H4 (cell line): Measurements from ENCODE around the gene GRID2. TPM values are rescaled to one million over a fixed set of nuclear protein-coding genes. Genes with fewer than 3 reads are reported as not detected.
"Not testable (repeated sequence)": the region's sequence is repeated elsewhere in the genome, so short reads cannot be mapped to it uniquely, and the experiment has no call there.

Experiments
- DNase-seq: peaks from one replicate; pipeline ENCODE4 v3.0.0-alpha.2; 2015; ENCODE audit warnings: low spot score
- total RNA-seq: library from RNA; depleted of rRNA; stranded (reverse); fragments of >200 nt; shearing (Covaris generic); gene quantifications from 2 replicates; pipeline ENCODE4 v1.2.3, GENCODE V29; 2014

GRID2 gene
- total RNA-seq, 1 experiment from 2014 or later = 0.72 TPM

DNA sequence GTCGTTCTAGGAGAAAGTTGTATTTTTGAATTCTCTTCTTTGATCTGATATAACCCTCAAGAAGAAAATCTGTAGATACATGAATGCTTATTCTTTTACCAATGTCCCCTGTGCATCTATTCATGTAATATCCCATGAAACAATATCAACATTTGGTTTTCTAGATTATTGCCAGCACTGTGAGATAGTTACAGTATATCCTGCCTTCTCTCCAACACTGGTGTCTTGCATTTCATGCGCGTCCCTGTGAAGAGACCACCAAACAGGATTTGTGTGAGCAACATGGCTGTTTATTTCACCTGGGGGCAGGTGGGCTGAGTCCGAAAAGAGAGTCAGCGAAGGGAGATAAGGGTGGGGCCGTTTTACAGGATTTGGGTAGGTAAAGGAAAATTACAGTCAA lies 135.0 kb downstream of the GRID2 start:
- not testable (repeated sequence) for DNase-seq

DNA sequence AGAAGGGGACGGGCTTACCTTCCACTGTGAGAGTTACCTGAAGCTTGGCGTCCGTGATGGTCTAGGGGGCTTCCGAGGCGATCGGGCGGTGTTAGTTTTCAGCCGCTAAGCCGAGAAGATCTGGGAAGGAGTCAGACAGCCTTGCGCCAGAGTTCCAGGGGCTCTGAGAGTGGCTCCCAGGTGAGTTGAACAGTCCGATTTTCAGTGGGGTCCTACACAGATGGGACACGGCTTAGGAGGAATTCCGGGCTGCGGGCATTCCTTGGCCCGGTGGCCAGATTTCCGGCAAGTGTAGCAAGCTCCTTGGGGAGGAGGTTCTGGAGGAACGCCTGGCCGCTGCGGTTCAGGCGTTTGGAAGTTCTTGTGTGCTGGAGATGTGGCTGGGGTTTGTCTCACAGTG lies 138.4 kb downstream of the GRID2 start:
- not testable (repeated sequence) for DNase-seq

DNA sequence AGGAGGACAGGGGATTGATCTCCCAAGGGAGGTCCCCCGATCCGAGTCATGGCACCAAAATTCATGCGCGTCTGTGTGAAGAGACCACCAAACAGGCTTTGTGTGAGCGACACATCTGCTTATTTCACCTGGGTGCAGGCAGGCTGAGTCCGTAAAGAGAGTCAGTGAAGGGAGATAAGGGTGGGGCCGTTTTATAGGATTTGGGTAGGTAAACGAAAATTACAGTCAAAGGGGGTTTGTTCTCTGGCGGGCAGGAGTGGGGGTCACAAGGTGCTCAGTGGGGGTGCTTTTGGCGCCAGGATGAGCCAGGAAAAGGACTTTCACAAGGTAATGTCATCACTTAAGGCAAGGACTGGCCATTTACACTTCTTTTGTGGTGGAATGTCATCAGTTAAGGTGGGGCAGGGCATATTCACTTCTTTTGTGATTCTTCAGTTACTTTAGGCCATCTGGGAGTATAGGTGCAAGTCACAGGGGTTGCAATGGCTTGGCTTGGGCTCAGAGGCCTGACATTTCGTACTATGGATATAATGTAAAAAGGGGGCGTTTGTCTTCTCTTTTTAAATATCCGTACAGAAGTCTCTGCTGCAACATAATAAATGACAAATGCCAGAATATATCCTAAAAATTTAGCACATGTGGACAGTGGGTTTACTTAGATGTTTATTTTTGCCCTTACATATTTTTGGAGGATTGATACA lies 140.5 kb downstream of the GRID2 start:
- not testable (repeated sequence) for DNase-seq

DNA sequence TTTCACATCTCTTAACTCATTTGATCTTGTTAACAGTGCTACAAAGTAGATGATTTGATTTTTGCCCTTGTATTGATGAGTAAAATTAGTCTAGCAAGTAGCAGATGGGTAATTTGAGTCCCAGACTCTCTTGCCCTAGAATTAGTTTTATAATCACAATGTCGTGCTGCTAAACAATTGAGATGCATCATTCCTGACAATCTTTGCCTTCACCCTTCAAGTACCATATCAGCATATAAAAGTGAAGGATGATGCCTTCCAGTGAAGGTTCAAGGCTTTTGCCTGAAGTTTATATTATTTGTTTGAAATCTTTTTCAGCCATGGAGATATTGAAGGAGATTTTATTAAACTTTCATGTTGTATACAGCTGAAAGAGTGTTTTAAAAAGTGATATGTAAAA lies 141.4 kb downstream of the GRID2 start:
- no peak for DNase-seq

- no peak for DNase-seq
Measured at GRCh38 chr4:92447255-92447905, 143.6 kb downstream of the GRID2 start.

DNA sequence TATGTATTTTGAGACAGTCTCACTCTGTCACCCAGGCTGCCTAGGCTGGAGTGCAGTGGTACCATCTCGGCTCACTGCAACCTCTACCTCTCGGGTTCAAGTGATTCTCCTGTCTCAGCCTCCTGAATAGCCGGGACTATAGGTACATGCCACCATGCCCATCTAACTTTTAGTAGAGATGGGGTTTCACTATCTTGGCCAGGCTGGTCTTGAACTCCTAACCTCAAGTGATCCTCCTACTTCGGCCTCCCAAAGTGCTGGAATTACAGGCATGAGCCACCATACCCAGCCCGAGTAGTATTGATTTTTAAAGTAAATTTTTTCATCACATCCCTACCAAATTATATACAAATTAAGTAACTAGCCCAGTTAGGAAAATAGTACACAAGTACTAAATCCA lies 144.4 kb downstream of the GRID2 start:
- DNase-seq = not testable (repeated sequence)

DNA sequence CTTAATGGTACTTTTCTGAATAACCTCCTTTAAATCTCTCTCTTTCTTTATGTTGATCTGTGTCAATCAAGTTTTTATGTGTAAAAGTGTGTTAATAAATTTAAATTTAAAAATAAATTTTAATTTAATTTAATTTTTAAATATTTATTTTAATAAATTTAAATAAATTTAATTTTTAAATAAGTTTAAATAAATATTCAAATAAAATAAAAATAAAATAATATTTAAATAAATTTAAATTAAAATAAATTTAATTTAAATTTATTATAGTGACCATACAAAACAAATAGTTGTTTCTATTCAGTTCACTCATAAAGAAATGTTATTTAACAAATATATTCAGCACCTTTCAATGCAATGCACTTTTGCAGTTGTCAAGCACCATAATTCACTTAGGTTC lies 146.9 kb downstream of the GRID2 start:
- no peak for DNase-seq

DNA sequence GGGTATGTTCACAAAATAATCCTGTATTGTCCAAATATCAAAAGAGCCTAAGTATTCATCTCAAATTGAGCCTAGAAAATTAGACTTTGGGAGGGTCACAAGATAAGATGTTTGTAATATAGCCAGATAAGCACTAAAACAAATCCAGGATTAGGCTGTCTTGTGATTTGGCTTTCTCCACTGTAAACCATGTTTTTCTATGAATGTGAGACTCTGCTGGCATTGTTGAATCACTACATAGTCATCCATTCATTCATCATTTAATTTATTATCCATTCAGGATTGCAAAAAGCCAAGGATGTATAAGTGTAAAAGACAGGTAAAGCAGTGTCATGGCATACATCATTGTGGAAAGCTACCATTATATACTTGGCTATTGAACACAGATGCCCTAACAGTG lies 148.0 kb downstream of the GRID2 start:
- no peak for DNase-seq

GRCh38 chr4:92452383-92452782 lies 148.6 kb downstream of the GRID2 start:
- DNase-seq = not testable (repeated sequence)

DNA sequence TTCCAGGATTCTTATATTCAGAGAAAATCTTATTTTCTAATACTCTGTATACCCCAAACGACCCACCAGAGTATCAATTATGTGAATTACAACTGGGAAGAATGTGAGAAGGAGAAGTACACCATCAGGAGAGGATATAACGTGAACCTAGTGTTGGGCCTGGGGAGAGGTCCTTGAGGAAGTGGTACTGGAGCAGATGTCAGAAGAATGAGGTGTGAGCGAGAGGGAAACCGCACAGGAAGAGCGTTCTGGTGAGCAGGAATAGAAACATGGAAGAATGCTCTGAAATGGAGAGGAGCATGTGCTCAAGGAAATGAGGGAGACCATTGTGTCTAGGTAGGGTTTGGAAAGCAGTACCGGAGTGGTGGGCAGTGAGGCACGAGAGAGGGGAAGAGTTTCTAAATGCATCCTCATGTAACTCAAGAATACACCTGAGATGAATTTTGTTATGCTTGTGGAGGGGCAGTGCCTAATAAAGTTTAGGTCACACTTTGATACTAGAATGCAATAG lies 151.6 kb downstream of the GRID2 start:
- no peak for DNase-seq

- DNase-seq = no peak
Measured at GRCh38 chr4:92455951-92456350, 152.2 kb downstream of the GRID2 start.

DNA sequence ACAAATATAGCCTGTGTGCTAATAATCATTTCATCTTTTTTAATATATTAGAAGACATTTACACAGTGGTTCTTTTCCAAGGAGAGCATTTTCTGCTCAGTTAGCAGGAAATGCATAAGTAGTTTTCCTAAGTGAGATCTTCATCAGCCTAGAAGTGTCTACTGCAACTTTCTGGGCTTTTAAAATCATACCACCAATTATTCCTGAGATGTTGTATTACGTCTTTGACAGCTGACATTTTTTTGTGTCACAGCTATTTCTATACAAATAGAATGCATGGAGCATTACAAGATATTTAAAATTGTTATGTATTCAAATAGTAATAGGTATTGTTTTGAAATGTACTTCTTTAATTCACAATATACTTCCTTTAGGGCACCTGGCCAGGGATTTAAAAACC lies 158.0 kb downstream of the GRID2 start:
- no peak for DNase-seq

DNA sequence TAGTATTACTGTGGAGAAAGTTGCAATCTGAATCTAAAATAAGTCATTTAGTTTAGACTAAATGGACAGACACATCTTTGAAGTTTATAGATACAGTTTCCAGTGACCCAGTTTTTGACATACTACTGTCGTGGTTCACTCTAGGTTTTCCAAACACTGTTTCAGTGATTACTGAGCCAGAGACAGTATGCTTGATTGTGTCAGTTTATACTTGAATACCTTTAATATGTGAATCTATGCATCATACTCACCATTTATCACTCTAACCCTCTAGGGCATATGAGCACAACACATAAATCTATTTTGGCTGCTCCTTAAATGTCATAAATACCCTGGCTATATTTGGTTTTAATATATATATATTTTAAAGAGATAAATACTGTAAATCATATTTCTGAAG lies 173.5 kb downstream of the GRID2 start:
- DNase-seq = no peak

DNA sequence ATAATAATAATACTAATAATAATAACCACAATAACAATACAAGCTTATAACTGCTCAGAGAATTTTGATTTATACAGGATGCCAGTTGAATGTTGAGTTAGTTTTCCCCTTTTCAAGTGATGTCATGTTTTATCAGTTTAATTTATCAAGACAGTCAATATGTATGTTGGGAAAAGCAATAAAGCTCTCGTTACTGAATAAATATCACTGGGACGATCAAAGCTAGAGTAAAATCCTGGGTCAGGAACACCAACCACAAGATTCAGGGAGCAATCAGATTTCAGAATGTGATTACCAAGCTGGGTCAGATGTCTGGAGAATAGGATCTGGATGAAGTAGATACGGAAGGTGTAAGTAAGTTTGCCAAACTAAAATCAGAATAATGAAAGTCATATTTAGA lies 179.6 kb downstream of the GRID2 start:
- DNase-seq = no peak

DNA sequence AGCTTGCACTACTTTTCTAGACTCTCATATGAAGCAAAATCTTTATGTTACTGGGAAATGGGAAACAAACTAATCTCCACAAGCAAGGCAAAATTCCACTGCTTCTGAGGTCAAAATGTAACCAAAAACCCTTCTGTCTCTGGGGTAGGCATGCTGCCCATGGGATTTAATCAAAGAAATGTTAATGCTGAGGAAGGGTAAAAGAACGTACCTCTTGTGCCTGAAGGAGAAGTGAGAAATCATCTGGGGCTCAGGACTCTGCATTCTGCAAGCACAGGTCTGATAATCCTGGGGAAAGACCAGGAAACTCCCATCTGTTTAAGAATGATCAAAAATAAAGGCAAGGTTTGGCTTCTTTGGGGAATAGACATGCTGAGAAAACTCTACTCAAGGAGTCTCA lies 184.7 kb downstream of the GRID2 start:
- no peak for DNase-seq

DNA sequence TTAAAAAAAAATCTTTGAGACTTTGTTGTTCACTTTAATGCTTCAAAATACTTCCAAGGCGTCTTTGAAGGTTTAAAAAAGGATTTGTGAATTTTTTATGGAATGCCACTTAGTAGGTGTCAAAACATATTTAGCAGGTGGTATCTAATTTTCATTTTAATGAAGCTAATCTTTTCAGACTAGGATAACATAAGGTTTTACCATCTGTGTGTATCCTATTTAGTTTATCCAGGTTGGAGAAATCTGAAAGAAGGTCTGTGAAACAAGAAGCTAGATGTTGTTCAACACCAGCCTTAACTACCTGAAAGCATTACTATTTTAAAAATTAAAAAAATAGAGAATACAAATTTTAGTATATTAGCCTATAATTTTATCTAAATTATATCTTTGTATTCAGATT lies 193.4 kb downstream of the GRID2 start:
- no peak for DNase-seq

DNA sequence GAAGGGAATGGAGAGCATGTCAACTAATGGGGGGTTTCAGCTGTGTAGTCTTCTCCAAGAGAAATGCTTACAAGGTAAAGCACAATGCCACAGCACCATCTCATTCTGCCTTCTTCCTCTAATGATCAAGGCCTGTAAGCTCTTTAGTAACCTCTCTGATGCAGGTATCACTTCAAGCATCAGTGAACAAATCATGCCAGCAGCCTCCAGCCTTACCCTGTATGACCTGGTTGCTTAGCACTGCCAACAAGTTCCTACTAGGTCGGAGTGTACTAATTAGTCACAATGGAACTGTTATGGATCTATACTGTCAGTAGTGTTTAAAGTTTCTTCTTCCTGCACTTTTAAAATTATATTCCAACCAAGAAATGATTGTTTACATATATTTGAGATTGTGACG lies 197.7 kb downstream of the GRID2 start:
- no peak for DNase-seq

DNA sequence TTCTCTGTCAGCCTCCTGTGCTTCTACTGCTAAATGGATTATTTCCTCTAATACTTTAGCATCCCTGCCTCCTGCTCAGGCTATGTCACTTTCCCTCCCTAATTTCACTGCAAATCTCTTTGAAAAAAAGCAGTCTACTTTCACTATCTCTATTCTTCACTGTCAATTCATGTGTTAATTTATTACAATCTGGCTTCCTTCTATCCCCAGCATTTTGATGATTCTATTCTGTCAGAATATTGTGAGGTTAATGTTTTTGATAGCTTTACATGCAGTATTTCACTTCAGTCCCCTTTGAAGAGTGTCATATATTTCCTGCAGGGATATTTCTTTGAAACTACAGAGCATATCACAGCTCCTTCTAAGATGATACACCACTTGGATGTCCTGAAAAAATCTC lies 203.2 kb downstream of the GRID2 start:
- no peak for DNase-seq

DNA sequence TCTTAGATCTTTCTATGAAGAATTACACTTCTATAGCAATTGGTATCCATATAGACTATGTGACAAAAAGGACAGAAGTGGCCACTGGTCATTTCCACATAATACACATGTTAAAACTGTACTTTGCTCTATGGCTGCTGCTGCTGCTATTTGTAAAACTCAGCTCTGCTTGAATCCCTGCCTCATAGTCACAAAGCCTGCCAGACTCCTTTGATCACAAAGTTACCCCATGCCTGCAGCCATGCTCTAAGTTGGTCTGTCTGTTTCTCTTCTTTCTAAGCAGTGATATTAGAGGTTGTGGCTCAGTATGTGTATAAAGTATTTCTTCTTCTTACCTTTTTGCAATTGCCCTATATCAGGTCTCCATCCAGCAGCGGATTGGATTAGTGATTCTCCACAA lies 210.9 kb downstream of the GRID2 start:
- DNase-seq = no peak

DNA sequence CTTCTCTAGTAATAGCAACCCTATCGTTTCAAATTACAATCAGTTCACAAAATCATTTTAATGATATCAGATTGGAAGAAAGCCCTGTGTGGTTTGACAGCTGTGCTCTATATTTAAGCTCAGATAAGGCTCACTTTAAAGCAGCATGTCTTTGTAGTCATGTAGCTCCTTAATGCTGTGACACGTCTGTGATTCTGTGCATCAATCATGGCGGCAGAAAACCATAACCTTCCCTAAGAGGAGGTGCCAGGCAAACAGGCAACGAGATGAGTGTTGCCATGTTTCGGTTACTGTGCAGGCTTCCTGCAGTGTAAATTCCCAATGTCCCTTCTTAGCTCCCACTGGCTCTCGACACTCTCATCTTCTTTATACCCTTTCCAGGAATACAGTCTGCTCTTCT lies 212.7 kb downstream of the GRID2 start:
- no peak for DNase-seq

GRCh38 chr4:92519727-92520126 lies 216.0 kb downstream of the GRID2 start:
- no peak for DNase-seq

DNA sequence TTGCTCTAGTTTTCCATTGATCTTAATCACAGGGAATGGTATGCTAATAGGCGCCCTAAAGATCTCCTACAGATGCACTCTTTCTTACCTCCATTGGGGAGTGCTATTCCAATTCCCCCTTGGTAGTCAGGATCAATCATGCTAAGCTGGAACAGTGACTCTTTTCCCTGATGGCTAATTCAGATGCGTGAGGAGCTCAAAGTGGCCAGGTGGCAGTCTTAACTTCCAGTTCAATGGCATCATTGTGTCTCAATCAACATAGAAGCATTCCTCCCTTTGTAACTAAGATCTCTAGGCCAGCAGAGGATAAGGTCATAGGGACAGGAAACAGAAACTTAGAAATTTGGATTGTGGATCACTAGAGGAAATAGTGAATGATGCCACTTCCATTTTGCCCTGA lies 216.8 kb downstream of the GRID2 start:
- DNase-seq = no peak

- no peak for DNase-seq
Measured at GRCh38 chr4:92521941-92522340, 218.2 kb downstream of the GRID2 start.

DNA sequence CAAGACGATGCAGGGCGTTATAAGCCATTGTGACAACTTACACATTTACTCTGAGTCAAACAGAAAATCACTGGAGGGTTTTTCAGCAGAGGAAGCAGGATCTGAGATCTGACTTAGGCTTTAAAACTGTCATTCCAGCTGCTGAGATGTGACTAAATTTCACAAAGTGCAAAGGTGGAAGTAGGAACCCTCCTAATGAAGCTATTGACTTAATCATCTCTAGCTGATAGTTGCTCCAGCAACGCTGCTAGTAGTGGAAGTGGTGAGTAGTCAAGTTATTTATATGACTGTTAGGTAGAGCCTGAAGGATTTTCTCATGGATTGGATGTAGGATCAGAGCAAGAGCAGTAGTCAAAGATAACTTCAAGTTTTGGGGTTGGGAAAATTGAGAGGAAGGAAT lies 218.6 kb downstream of the GRID2 start:
- DNase-seq = no peak
